ENCODE data around the gene TRPM2. TPM values are rescaled to one million over a fixed set of nuclear protein-coding genes. Genes with fewer than 3 reads are reported as not detected.

TRPM2 gene
- total RNA-seq, 1 experiment from 2014 or later, result not detected

- no peaks in the 10 kb centered on the region for H3K9me3 Mint-ChIP-seq (ENCODE audit: low read depth, unreplicated experiment)
- no TSS peak for BruUV-seq (replicated peaks)
- no peak overlapping the region for H3K27ac Mint-ChIP-seq (ENCODE audit: unreplicated experiment)
- peaks cover 18% of the 10 kb centered on the region for H3K27me3 Mint-ChIP-seq (ENCODE audit: unreplicated experiment)
- no peak overlapping the region for H3K4me3 Mint-ChIP-seq (ENCODE audit: low read depth, unreplicated experiment)
- CTCF ChIA-PET, result no interaction called here
- no peaks in the 10 kb centered on the region for H3K36me3 Mint-ChIP-seq (ENCODE audit: insufficient read depth, unreplicated experiment)
- DNase-seq, result no peak
- H3K4me1 Mint-ChIP-seq (ENCODE audit: low read depth, unreplicated experiment), result no peaks in the 10 kb centered on the region
- no peak for TF ChIP-seq CTCF (IDR thresholded peaks at IDR 0.05; ENCODE audit: unreplicated experiment)
- intact Hi-C loops (cut with micrococcal nuclease; ENCODE audit: unreplicated experiment), result no loop called here
Observed at GRCh38 chr21:44425307-44425894, 72.0 kb downstream of the TRPM2 start.

DNA sequence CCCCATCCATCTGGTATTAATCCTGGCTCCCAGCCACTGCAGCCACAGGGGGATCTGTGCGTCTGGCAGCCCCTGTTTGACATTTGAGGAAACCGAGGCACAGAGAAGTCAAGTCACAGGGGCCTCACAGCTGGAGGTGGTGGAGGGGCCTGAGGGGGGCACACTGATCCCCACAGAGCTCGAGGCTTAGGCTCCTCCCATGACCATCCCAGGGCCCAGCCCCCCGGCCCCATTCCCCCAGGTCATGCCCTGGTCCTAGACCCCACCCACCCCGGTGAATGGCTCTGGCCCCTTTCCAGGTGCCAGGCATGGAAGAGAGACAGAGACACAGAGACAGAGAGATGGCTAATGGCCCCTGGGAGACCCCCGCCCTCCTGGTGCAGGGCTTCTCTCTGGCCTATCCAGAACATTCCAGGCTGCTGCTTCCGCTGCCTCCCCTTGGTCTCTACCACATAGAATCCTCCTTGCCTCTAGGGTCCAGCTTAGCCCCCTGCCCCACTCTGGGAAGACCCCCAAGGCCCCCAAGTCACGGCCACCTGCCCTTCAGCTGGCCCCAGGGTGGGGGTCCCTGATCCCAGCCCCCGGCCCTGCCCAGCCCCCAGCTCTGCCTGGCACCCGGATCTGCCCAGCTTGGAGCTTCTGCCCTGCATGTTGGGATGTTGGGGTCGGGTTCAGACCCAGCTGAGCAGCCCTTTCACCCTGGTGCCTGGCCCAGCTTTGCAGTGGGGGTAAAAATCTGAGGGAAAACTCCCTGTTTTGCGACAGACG lies 72.7 kb downstream of the TRPM2 start:
- no TSS peak for BruUV-seq (replicated peaks)
- CTCF ChIA-PET, result no interaction called here
- peaks cover 2% of the 10 kb centered on the region for H3K9me3 Mint-ChIP-seq (ENCODE audit: low read depth, unreplicated experiment)
- peaks cover 18% of the 10 kb centered on the region for H3K27me3 Mint-ChIP-seq (ENCODE audit: unreplicated experiment)
- no peak for DNase-seq
- intact Hi-C loops (cut with micrococcal nuclease; ENCODE audit: unreplicated experiment), result no loop called here
- no peak overlapping the region for H3K27ac Mint-ChIP-seq (ENCODE audit: unreplicated experiment)
- H3K4me1 Mint-ChIP-seq (ENCODE audit: low read depth, unreplicated experiment), result no peaks in the 10 kb centered on the region
- no peaks in the 10 kb centered on the region for H3K36me3 Mint-ChIP-seq (ENCODE audit: insufficient read depth, unreplicated experiment)
- no peak overlapping the region for H3K4me3 Mint-ChIP-seq (ENCODE audit: low read depth, unreplicated experiment)
- no peak for TF ChIP-seq CTCF (IDR thresholded peaks at IDR 0.05; ENCODE audit: unreplicated experiment)

DNA sequence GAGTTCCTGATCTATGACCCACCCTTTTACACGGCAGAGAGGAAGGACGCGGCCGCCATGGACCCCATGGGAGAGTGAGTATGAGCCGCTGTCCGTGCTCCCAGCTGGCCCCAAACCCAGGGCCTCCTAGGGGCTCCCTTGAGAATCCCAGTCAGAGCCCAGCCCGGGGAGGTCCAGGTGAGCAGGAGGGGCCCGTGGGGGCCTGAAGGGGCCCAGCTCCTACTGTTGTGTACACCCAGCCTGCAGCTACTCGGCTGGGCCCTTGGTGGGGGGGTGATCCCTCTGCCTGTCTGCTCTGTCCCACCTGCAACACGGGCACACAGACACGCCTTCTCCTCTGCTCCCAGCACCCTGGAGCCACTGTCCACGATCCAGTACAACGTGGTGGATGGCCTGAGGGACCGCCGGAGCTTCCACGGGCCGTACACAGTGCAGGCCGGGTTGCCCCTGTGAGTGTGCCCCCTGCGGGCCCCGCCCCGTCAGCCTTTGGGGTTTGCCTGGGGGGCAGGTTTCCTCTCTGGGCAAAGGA lies 73.3 kb downstream of the TRPM2 start:
- H3K4me3 Mint-ChIP-seq (ENCODE audit: low read depth, unreplicated experiment), result no peak overlapping the region
- TF ChIP-seq CTCF (IDR thresholded peaks at IDR 0.05; ENCODE audit: unreplicated experiment), result no peak
- H3K27me3 Mint-ChIP-seq (ENCODE audit: unreplicated experiment), result peaks cover 23% of the 10 kb centered on the region
- H3K9me3 Mint-ChIP-seq (ENCODE audit: low read depth, unreplicated experiment), result peaks cover 3% of the 10 kb centered on the region
- no peak for DNase-seq
- CTCF ChIA-PET, result no interaction called here
- no peak overlapping the region for H3K27ac Mint-ChIP-seq (ENCODE audit: unreplicated experiment)
- intact Hi-C loops (cut with micrococcal nuclease; ENCODE audit: unreplicated experiment), result no loop called here
- H3K36me3 Mint-ChIP-seq (ENCODE audit: insufficient read depth, unreplicated experiment), result no peaks in the 10 kb centered on the region
- BruUV-seq (replicated peaks), result no TSS peak
- H3K4me1 Mint-ChIP-seq (ENCODE audit: low read depth, unreplicated experiment), result no peaks in the 10 kb centered on the region

DNA sequence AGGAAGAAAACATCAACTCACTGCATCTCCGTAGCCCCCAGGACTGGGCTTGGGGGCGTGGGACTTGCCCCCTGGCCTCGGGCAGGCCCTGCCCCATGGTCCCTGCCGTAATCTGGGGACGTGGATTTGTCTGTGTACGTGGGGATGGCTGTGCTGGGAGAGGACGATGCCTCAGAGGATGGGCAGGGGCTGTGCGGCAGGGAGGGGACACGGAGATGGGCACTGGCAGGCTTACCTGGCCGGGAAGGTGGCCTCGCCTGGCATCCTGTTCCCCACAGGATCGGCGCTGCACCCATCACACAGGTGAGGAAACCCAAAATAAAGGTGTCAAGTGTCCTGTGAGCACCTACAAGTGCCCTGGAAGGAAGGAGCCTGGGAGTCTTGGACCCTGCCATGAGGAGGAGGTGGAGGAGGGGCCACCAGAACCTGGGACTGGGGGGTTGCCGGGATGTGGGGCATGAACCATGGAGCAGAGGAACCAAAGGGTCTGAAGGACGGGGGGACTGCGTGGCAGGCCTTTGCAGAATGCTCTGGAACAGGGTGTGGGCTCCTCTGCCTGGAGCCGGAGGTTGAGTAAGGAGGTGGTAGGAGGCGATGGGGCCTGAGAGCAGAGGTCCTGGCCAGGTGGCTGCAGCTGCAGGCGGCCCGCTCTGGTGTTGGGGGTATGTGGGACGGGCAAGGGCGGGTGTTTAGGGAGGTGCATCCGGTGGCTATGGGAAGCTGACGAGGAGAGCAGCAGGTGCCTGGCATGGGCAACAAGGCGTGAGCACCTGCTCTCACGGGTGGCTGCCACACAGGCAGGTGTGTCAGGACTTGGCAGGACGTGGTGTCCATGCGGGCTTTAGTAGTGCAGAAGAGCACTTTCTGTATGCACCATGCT lies 74.1 kb downstream of the TRPM2 start:
- Mint-ChIP-seq H3K4me3 (ENCODE audit: low read depth, unreplicated experiment) (no peak overlapping the region), H3K27me3 (ENCODE audit: unreplicated experiment) (peaks cover 30% of the 10 kb centered on the region), H3K4me1 (ENCODE audit: low read depth, unreplicated experiment) (no peaks in the 10 kb centered on the region), H3K36me3 (ENCODE audit: insufficient read depth, unreplicated experiment) (no peaks in the 10 kb centered on the region), H3K27ac (ENCODE audit: unreplicated experiment) (no peak overlapping the region), H3K9me3 (ENCODE audit: low read depth, unreplicated experiment) (peaks cover 3% of the 10 kb centered on the region)
- CTCF ChIA-PET, result no interaction called here
- BruUV-seq (replicated peaks), result no TSS peak
- TF ChIP-seq CTCF (IDR thresholded peaks at IDR 0.05; ENCODE audit: unreplicated experiment), result no peak
- intact Hi-C loops (cut with micrococcal nuclease; ENCODE audit: unreplicated experiment), result no loop called here
- no peak for DNase-seq
